Measurements from ENCODE around the gene ABLIM3.

DNA sequence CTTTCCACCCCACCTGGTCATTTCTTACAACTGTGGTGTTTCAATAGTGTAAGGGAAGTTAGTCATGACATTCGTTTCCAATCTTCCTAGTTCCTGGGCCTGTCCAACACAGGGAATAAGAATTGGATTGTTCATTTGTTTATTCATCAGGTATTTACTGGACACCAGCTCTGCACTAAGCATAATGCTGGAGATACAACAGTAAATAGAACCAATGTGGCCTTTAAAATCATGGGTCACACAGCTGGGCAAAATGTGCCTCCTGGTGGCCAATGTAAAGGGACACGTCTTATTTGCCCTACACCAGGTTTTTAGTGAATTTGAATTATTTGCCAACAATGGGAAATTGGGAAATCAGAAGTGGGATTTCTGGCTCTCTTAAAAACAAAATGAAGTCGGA is 10.4 kb downstream of the ABLIM3 start:
- no peak for TF ChIP-seq HDGF (IDR thresholded peaks at IDR 0.05)
- TF ChIP-seq POLR2AphosphoS5 (IDR thresholded peaks at IDR 0.05; ENCODE audit: low read length): no peak
